ENCODE data around the gene SEMA3C.

DNA sequence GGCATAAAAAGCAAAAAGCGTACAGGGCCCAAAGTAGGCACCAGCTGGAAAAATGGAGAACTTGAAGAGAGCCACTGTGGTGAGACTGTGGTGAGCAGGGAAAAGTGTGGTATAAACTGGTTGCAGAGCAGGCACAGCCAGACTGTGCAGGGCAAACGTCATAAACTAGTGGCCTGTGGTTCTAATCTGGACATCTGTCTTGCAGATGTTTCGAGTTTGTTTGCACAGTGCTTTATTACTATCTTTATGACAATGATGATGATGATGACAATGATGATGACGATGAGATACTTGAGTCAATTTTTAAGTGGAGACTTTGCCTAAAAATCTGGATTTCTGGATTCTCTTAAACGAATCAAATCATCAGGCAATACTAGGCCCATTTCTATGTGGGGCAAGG lies 45.7 kb downstream of the SEMA3C start:
- TF ChIP-seq, protein P1, sequence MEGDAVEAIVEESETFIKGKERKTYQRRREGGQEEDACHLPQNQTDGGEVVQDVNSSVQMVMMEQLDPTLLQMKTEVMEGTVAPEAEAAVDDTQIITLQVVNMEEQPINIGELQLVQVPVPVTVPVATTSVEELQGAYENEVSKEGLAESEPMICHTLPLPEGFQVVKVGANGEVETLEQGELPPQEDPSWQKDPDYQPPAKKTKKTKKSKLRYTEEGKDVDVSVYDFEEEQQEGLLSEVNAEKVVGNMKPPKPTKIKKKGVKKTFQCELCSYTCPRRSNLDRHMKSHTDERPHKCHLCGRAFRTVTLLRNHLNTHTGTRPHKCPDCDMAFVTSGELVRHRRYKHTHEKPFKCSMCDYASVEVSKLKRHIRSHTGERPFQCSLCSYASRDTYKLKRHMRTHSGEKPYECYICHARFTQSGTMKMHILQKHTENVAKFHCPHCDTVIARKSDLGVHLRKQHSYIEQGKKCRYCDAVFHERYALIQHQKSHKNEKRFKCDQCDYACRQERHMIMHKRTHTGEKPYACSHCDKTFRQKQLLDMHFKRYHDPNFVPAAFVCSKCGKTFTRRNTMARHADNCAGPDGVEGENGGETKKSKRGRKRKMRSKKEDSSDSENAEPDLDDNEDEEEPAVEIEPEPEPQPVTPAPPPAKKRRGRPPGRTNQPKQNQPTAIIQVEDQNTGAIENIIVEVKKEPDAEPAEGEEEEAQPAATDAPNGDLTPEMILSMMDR (IDR thresholded peaks at IDR 0.05): no peak
- no peak for TF ChIP-seq POLR2A (IDR thresholded peaks at IDR 0.05)
- TF ChIP-seq POLR2AphosphoS5 (IDR thresholded peaks at IDR 0.05): no peak

Measured in prostate gland (tissue), 2 donors.